HepG2 (cell line): ENCODE data around the gene FCHSD1. TPM values are rescaled to one million over a fixed set of nuclear protein-coding genes. Genes with fewer than 3 reads are reported as not detected.

Source experiments
- ATAC-seq: fragments of 200-7000 bp; cut with Tn5 transposase; 3 replicates; pipeline ENCODE4 v1.9.1; 2020; ENCODE audit warnings: mild to moderate bottlenecking, moderate library complexity
- BruUV-seq: library from RNA; stranded (reverse); fragments of 400-500 nt; replicated peaks from 2 replicates; lab custom pipeline; 2021; lab: Mats Ljungman, UMichigan
- CTCF ChIA-PET: fragments of 300-600 bp; formaldehyde crosslinking; extraction: SDS; loops from one replicate; lab custom pipeline; 2021; ENCODE audit warnings: low total read pairs, inconsistent platforms, low intra/inter-chr PET ratio; lab: Yijun Ruan, JAX
- POLR2A ChIA-PET: fragments of 350-600 bp; sonication (Branson Sonifier 250); formaldehyde crosslinking; loops from one replicate; lab custom pipeline; 2020; ENCODE audit warnings: antibody characterized with exemption, inconsistent platforms; lab: Yijun Ruan, JAX
- DNase-seq: peaks from one replicate; pipeline ENCODE4 v3.0.0-alpha.2; 2015; ENCODE audit warnings: low spot score
- FAIRE-seq: peaks from 3 replicates; lab custom pipeline; 2011; peaks lifted over from hg19 to GRCh38; lab: Jason Lieb, UNC
- H2AFZ ChIP-seq: one replicate; pipeline ENCODE4 v1.6.1; 2011; ENCODE audit warnings: low read length, inconsistent platforms
- H3K27ac ChIP-seq: fragments of 300-600 bp; 3 replicates; pipeline ENCODE4 v1.8.0; 2011; ENCODE audit warnings: mixed run types, mild to moderate bottlenecking, mixed read lengths, low read length, inconsistent platforms; ENCODE audit not compliant: insufficient read depth; ENCODE audit errors: extremely low read length
- H3K27me3 ChIP-seq, 2 experiments: fragments of 200-600 bp in 1 of 2; 2 replicates in 1 of 2; 3 replicates in 1 of 2; pipeline versions ENCODE4 v1.6.0 to v1.8.0; 2011; ENCODE audit warnings: low read length in 2 of 2, mild to moderate bottlenecking in 2 of 2, moderate library complexity in 2 of 2, inconsistent platforms in 1 of 2; ENCODE audit not compliant: insufficient read depth in 2 of 2, control insufficient read depth in 1 of 2
- H3K36me3 ChIP-seq, 2 experiments: fragments of 200-600 bp in 1 of 2; replicated peaks in 1 of 2; 2 replicates in 1 of 2; 3 replicates in 1 of 2; pipeline versions ENCODE4 v1.5.1 to v1.8.0; 2011; ENCODE audit warnings: low read length in 2 of 2, inconsistent platforms in 1 of 2; ENCODE audit not compliant: insufficient read depth in 2 of 2, control insufficient read depth in 1 of 2
- H3K4me1 ChIP-seq: 2 replicates; pipeline ENCODE4 v1.5.1; 2012; ENCODE audit warnings: low read length, inconsistent platforms; ENCODE audit not compliant: insufficient read depth
- H3K4me2 ChIP-seq: 2 replicates; pipeline ENCODE4 v1.6.0; 2011; ENCODE audit warnings: low read depth, low read length, inconsistent platforms
- H3K4me3 ChIP-seq, 3 experiments: fragments of 200-600 bp in 1 of 3; sonication (generic), shearing (Covaris generic) in 1 of 3; replicated peaks in 1 of 3; 2 replicates each; pipeline ENCODE4 v1.5.1; 2011 to 2016; ENCODE audit warnings: low read length in 3 of 3, inconsistent platforms in 2 of 3, low read depth in 2 of 3, mild to moderate bottlenecking in 2 of 3, control low read depth in 1 of 3, mixed read lengths in 1 of 3; ENCODE audit not compliant: insufficient read depth in 1 of 3
- H3K79me2 ChIP-seq: one replicate; pipeline ENCODE4 v1.6.1; 2011; ENCODE audit warnings: low read length, inconsistent platforms; ENCODE audit not compliant: insufficient read depth
- H3K9ac ChIP-seq: 2 replicates; pipeline ENCODE4 v1.6.0; 2011; ENCODE audit warnings: mild to moderate bottlenecking, low read depth, low read length, inconsistent platforms; ENCODE audit not compliant: insufficient read depth
- H3K9me3 ChIP-seq: 2 replicates; pipeline ENCODE4 v1.5.1; 2012; ENCODE audit warnings: mild to moderate bottlenecking, low read length
- H4K20me1 ChIP-seq: 2 replicates; pipeline ENCODE4 v1.6.0; 2011; ENCODE audit warnings: inconsistent platforms, mild to moderate bottlenecking, low read length, moderate library complexity; ENCODE audit not compliant: insufficient read depth
- AGO2 ChIP-seq: fragments of 200-400 bp; formaldehyde crosslinking; optimal IDR thresholded peaks from 2 replicates; pipeline ENCODE3; 2017; ENCODE audit warnings: mild to moderate bottlenecking, low read depth, low read length, moderate library complexity
- MEIS2 ChIP-seq: sonication (generic); formaldehyde crosslinking; IDR thresholded peaks from 2 replicates; pipeline ENCODE4 v1.9.0; 2021; ENCODE audit warnings: mild to moderate bottlenecking, missing genetic modification reagents
- POLR2A ChIP-seq, 2 experiments: IDR thresholded peaks; 2 replicates each; pipeline ENCODE4 v1.6.1; 2011; ENCODE audit warnings: low read depth in 2 of 2, low read length in 2 of 2, mild to moderate bottlenecking in 1 of 2, moderate library complexity in 1 of 2; ENCODE audit not compliant: insufficient read depth in 1 of 2
- ZFY ChIP-seq: sonication (generic); formaldehyde crosslinking; IDR thresholded peaks from 2 replicates; pipeline ENCODE4 v1.4.0; 2020; ENCODE audit warnings: missing genetic modification reagents
- ZNF136 ChIP-seq: sonication (generic); formaldehyde crosslinking; IDR thresholded peaks from 2 replicates; pipeline ENCODE4 v1.8.1; 2022; ENCODE audit warnings: low read depth, mild to moderate bottlenecking, moderate library complexity, missing genetic modification reagents
- ZNF629 ChIP-seq: sonication (generic); formaldehyde crosslinking; conservative IDR thresholded peaks from 2 replicates; pipeline ENCODE4 v1.5.0; 2020; ENCODE audit warnings: missing genetic modification reagents
- ZNF850 ChIP-seq: sonication (generic); formaldehyde crosslinking; conservative IDR thresholded peaks from 2 replicates; pipeline ENCODE4 v1.9.0; 2021; ENCODE audit warnings: mild to moderate bottlenecking, missing genetic modification reagents
- ZUFSP ChIP-seq: sonication (generic); formaldehyde crosslinking; IDR thresholded peaks from 2 replicates; pipeline ENCODE4 v1.9.0; 2021; ENCODE audit warnings: missing genetic modification reagents, mild to moderate bottlenecking, borderline replicate concordance
- WGBS: methylation state at CpG from one replicate; pipeline ENCODE4 v1.1.6; 2017; ENCODE audit warnings: low lambda C conversion rate; 5-methylcytosine and 5-hydroxymethylcytosine counted together
- in situ Hi-C: cut with HindIII; loops from 2 replicates; pipeline ENCODE4 v1.10.0; 2017; ENCODE audit warnings: low pct_unique_long_range_greater_than_20kb; ENCODE audit not compliant: extremely low pct_ligation_motif_present
- intact Hi-C: fragments of 100-400 bp; cut with micrococcal nuclease; formaldehyde crosslinking; loops from one replicate; pipeline ENCODE4 v1.10.0; 2022; ENCODE audit not compliant: unreplicated experiment
- polyA plus RNA-seq, 8 experiments: library from polyadenylated mRNA; depleted of rRNA in 3 of 8; stranded (reverse) in 7 of 8; unstranded in 1 of 8; fragments of >200 nt; fragmentation: Illumina TruSeq in 4 of 8; extraction: Trizol in 4 of 8; gene quantifications; 2 replicates each; pipeline versions ENCODE4 v1.2.1 to v1.2.3, GENCODE V29; 2011 to 2016; ENCODE audit warnings: low read depth in 4 of 8, missing spikeins in 1 of 8, mixed read lengths in 1 of 8; ENCODE audit not compliant: insufficient read depth in 1 of 8
- total RNA-seq, 5 experiments: library from RNA; depleted of rRNA; stranded (reverse); fragments of >200 nt; fragmentation: Illumina TruSeq; extraction: Trizol; gene quantifications; 2 replicates each; pipeline ENCODE4 v1.2.3, GENCODE V29; 2016; ENCODE audit warnings: low read depth in 1 of 5

The FCHSD1 gene
- total and polyA plus RNA-seq, 2 of the 13 experiments (the other 11 are each of a cell fraction or from before 2014, with no cell fraction given) = 5.5 to 15.4 TPM

GRCh38 chr5:141639357-141640050 lies 11.7 kb downstream of the FCHSD1 start:
- POLR2A ChIA-PET = no interaction called here
- in situ Hi-C loops = loop anchor here (5.0 kb wide), 1 partner anchor 47 kb away; no protein-coding TSS in a partner anchor
- no peak for TF ChIP-seq MEIS2 (CRISPR knock-in tag)
- 0 out of 4 replicates have a peak, but pooled peaks of 1 of the 2 experiments have one; percentile 19 for TF ChIP-seq POLR2A (IDR thresholded peaks at IDR 0.05; ENCODE audit: insufficient read depth in 1 of 2, low read depth in 2 of 2, low read length in 2 of 2)
- no peak for TF ChIP-seq ZFY (CRISPR knock-in tag)
- TF ChIP-seq AGO2 = no peak
- no peak for TF ChIP-seq ZNF136 (CRISPR knock-in tag)
- no peak for TF ChIP-seq ZUFSP
- TF ChIP-seq ZNF629 (CRISPR knock-in tag) = no peak
- no peak for TF ChIP-seq ZNF850 (CRISPR knock-in tag)

More at GRCh38 chr5:141639357-141640050, 11.7 kb downstream of the FCHSD1 start:
- intact Hi-C loops = no loop called here
- no peaks in the 10 kb centered on the region for H3K9me3 ChIP-seq
- H3K36me3 ChIP-seq = peaks cover 2 to 19% of the 10 kb centered on the region in 2 experiments; a peak in 1 of 5 replicates
- peaks cover 21% of the 10 kb centered on the region for H3K79me2 ChIP-seq
- FAIRE-seq (no peak), ATAC-seq (no peak), DNase-seq (no peak)
- peaks cover 25% of the 10 kb centered on the region for H3K4me1 ChIP-seq
- 99% methylated on average over 3 of the region's 12 CpGs for WGBS
- no peak overlapping the region for H3K27ac ChIP-seq
- peaks cover 7% of the 10 kb centered on the region for H4K20me1 ChIP-seq
- no peak overlapping the region for H2AFZ ChIP-seq
- H3K9ac ChIP-seq = no peak overlapping the region
- no peak overlapping the region for H3K4me2 ChIP-seq
- no peak overlapping the region for H3K4me3 ChIP-seq
- H3K27me3 ChIP-seq = no peaks in the 10 kb centered on the region; a peak in 1 of 5 replicates
- no TSS peak for BruUV-seq
- CTCF ChIA-PET = no interaction called here
